GM19438 (cell line): Measurements from ENCODE around the gene MKRN3.

ENCODE experiments used
- ATAC-seq: cut with Tn5 transposase; IDR thresholded peaks from one replicate; pipeline ENCODE4 v1.9.1; 2021; ENCODE audit warnings: low read depth; ENCODE audit not compliant: unreplicated experiment

The MKRN3 gene

GRCh38 chr15:23565395-23566070, at the start of gene MKRN3:
MKRN3 (plus strand) TSS chr15:23565674; CDS start chr15:23565783, 109 bp downstream.
- ATAC-seq: peak; percentile 60

GRCh38 chr15:23516866-23517265, 48.6 kb upstream of the MKRN3 start:
- ATAC-seq: no peak

GRCh38 chr15:23518104-23518503, 47.4 kb upstream of the MKRN3 start:
- no peak for ATAC-seq

GRCh38 chr15:23524816-23525215, 40.7 kb upstream of the MKRN3 start:
- no peak for ATAC-seq

- ATAC-seq: no peak
These were observed 35.6 kb upstream of the MKRN3 start for GRCh38 chr15:23529891-23530290.

GRCh38 chr15:23532024-23532423, 33.5 kb upstream of the MKRN3 start:
- no peak for ATAC-seq

GRCh38 chr15:23536659-23537058, 28.8 kb upstream of the MKRN3 start:
- no peak for ATAC-seq

GRCh38 chr15:23538648-23539047, 26.8 kb upstream of the MKRN3 start:
- no peak for ATAC-seq

GRCh38 chr15:23539892-23540291, 25.6 kb upstream of the MKRN3 start:
- ATAC-seq: no peak

- no peak for ATAC-seq
These were observed 19.3 kb upstream of the MKRN3 start for GRCh38 chr15:23546158-23546557.

- no peak for ATAC-seq
These were observed 17.4 kb upstream of the MKRN3 start for GRCh38 chr15:23548071-23548470.

- no peak for ATAC-seq
These were observed 3.6 kb upstream of the MKRN3 start for GRCh38 chr15:23561914-23562313.

- ATAC-seq: no peak
These were observed 566 bp upstream of the MKRN3 start for GRCh38 chr15:23564821-23565394.

GRCh38 chr15:23566071-23566554, 639 bp downstream of the MKRN3 start:
- peak; percentile 59 for ATAC-seq

- no peak for ATAC-seq
These were observed 1.2 kb downstream of the MKRN3 start for GRCh38 chr15:23566651-23567050.

- ATAC-seq: no peak
These were observed 2.4 kb downstream of the MKRN3 start for GRCh38 chr15:23567921-23568320.

GRCh38 chr15:23569151-23569925, 3.9 kb downstream of the MKRN3 start:
- no peak for ATAC-seq

GRCh38 chr15:23570486-23570885, 5.0 kb downstream of the MKRN3 start:
- ATAC-seq: no peak

- ATAC-seq: no peak
These were observed 7.4 kb downstream of the MKRN3 start for GRCh38 chr15:23572844-23573243.

GRCh38 chr15:23574742-23575141, 9.3 kb downstream of the MKRN3 start:
- ATAC-seq: no peak

- no peak for ATAC-seq
These were observed 10.6 kb downstream of the MKRN3 start for GRCh38 chr15:23576061-23576460.
